Panc1 (cell line): ENCODE data around the gene CPPED1. TPM values are rescaled to one million over a fixed set of nuclear protein-coding genes. Genes with fewer than 3 reads are reported as not detected.

Source experiments
- ATAC-seq: fragments of 200-7000 bp; cut with Tn5 transposase; 2 replicates; pipeline ENCODE4 v1.9.1; 2020; ENCODE audit warnings: mild to moderate bottlenecking, moderate library complexity
- BruUV-seq: library from RNA; stranded (reverse); fragments of 400-500 nt; replicated peaks from 2 replicates; lab custom pipeline; 2021; lab: Mats Ljungman, UMichigan
- CTCF ChIA-PET: fragments of 300-600 bp; sonication (Branson Sonifier 250); formaldehyde crosslinking; loops from one replicate; lab custom pipeline; 2022; ENCODE audit warnings: antibody characterized with exemption; lab: Charles Lee
- POLR2A ChIA-PET: fragments of 300-600 bp; sonication (Branson Sonifier 250); formaldehyde crosslinking; loops from one replicate; lab custom pipeline; 2022; ENCODE audit warnings: antibody characterized with exemption; lab: Charles Lee
- DNase-seq: peaks from one replicate; pipeline ENCODE4 v3.0.0-alpha.2; 2010; ENCODE audit warnings: low read depth, low spot score
- H3K27ac ChIP-seq: 2 replicates; pipeline ENCODE4 v1.5.1; 2011; ENCODE audit warnings: mild to moderate bottlenecking, low read length, inconsistent platforms
- H3K27me3 ChIP-seq: fragments of 200-500 bp; sonication (Bioruptor generic); 2 replicates; pipeline ENCODE4 v1.6.0; 2014; ENCODE audit warnings: low read length, inconsistent platforms; ENCODE audit not compliant: control insufficient read depth, insufficient read depth
- H3K36me3 ChIP-seq: fragments of 200-500 bp; sonication (Bioruptor generic); 2 replicates; pipeline ENCODE4 v1.5.1; 2014; ENCODE audit warnings: inconsistent platforms, mild to moderate bottlenecking, low read length, moderate library complexity; ENCODE audit not compliant: control insufficient read depth, insufficient read depth
- H3K4me1 ChIP-seq: 2 replicates; pipeline ENCODE4 v1.5.1; 2011; ENCODE audit warnings: inconsistent platforms, mild to moderate bottlenecking, low read length, moderate library complexity; ENCODE audit not compliant: control insufficient read depth, insufficient read depth
- H3K4me3 ChIP-seq, 2 experiments: 2 replicates each; pipeline ENCODE4 v1.5.1; 2011 to 2012; ENCODE audit warnings: low read depth in 2 of 2, low read length in 2 of 2, mild to moderate bottlenecking in 2 of 2, inconsistent platforms in 1 of 2, moderate library complexity in 1 of 2
- H3K9me3 ChIP-seq: fragments of 200-500 bp; sonication (Bioruptor generic); 2 replicates; pipeline ENCODE4 v1.5.1; 2014; ENCODE audit warnings: low read depth, mild to moderate bottlenecking, inconsistent platforms, low read length, moderate library complexity; ENCODE audit not compliant: control insufficient read depth, insufficient read depth
- CTCF ChIP-seq: fragments of 450-650 bp; IDR thresholded peaks from 2 replicates; pipeline ENCODE4 v1.5.1; 2017; ENCODE audit warnings: mild to moderate bottlenecking
- POLR2AphosphoS5 ChIP-seq: IDR thresholded peaks from 2 replicates; pipeline ENCODE4 v1.6.1; 2012; ENCODE audit warnings: mild to moderate bottlenecking, low read depth, low read length, moderate library complexity
- REST ChIP-seq, 2 experiments: IDR thresholded peaks; 2 replicates each; pipeline ENCODE4 v1.6.1; 2011 to 2012; ENCODE audit warnings: low read depth in 2 of 2, control low read depth in 1 of 2, low read length in 1 of 2, mild to moderate bottlenecking in 1 of 2, moderate library complexity in 1 of 2; ENCODE audit not compliant: insufficient read depth in 1 of 2
- SIN3A ChIP-seq: IDR thresholded peaks from 2 replicates; pipeline ENCODE4 v1.6.1; 2012; ENCODE audit warnings: low read depth, mild to moderate bottlenecking, low read length, moderate library complexity, borderline replicate concordance; ENCODE audit not compliant: insufficient read depth
- TCF7L2 ChIP-seq: IDR thresholded peaks from 2 replicates; pipeline ENCODE4 v1.6.1; 2011; ENCODE audit warnings: mild to moderate bottlenecking, low read depth, low read length, inconsistent platforms
- in situ Hi-C: cut with HindIII; loops from 2 replicates; pipeline ENCODE4 v1.10.0; 2016; ENCODE audit warnings: low sequenced_read_pairs, low pct_unique_long_range_greater_than_20kb
- intact Hi-C: fragments of 100-400 bp; cut with micrococcal nuclease; formaldehyde crosslinking; loops from one replicate; pipeline ENCODE4 v1.10.0; 2022; ENCODE audit not compliant: unreplicated experiment
- total RNA-seq: library from RNA; stranded (reverse); gene quantifications from one replicate; pipeline ENCODE4 v1.2.1, GENCODE V29; 2021; ENCODE audit not compliant: unreplicated experiment

The CPPED1 gene
- total RNA-seq, 1 experiment from 2014 or later: 12.5 TPM

- Histone ChIP-seq H3K9me3 (no peaks in the 10 kb centered on the region), H3K4me1 (no peaks in the 10 kb centered on the region), H3K27me3 (no peaks in the 10 kb centered on the region), H3K36me3 (no peaks in the 10 kb centered on the region), H3K27ac (no peak overlapping the region), H3K4me3 (no peak overlapping the region)
- ChIA-PET CTCF (no interaction called here), POLR2A (interaction anchor here (0.6 kb wide), 1 partner anchor 234 kb away, joined by 6 read pairs; no protein-coding TSS in a partner anchor)
- ATAC-seq (no peak), DNase-seq (no peak)
- in situ Hi-C loops: no loop called here
- TF ChIP-seq TCF7L2 (no peak), POLR2AphosphoS5 (no peak), REST (IDR thresholded peaks at IDR 0.05; ENCODE audit: insufficient read depth in 1 of 2, low read depth in 2 of 2, low read length in 1 of 2) (no peak)
- BruUV-seq: no TSS peak
- intact Hi-C loops: no loop called here
Observed at GRCh38 chr16:12637002-12637401, 166.7 kb downstream of the CPPED1 start.

- ChIA-PET CTCF (no interaction called here), POLR2A (interaction anchor here (0.6 kb wide), 1 partner anchor 1448 kb away, joined by 6 read pairs; no protein-coding TSS in a partner anchor)
- H3K27ac ChIP-seq: no peak overlapping the region
- no peak for ATAC-seq
- no peaks in the 10 kb centered on the region for H3K9me3 ChIP-seq
- H3K36me3 ChIP-seq: no peaks in the 10 kb centered on the region
- in situ Hi-C loops (no loop called here), intact Hi-C loops (no loop called here)
- H3K4me1 ChIP-seq: no peaks in the 10 kb centered on the region
- H3K4me3 ChIP-seq: no peak overlapping the region
- TF ChIP-seq SIN3A (no peak), POLR2AphosphoS5 (no peak), CTCF (no peak), REST (IDR thresholded peaks at IDR 0.05; ENCODE audit: insufficient read depth in 1 of 2, low read depth in 2 of 2, low read length in 1 of 2) (no peak), TCF7L2 (no peak)
- no peak for DNase-seq
- H3K27me3 ChIP-seq: no peaks in the 10 kb centered on the region
- BruUV-seq: no TSS peak
Observed at GRCh38 chr16:12629271-12629670, 174.4 kb downstream of the CPPED1 start.
